GM15510 (cell line): ENCODE data around the gene AGPS.

Source experiments
- POLR2A ChIP-seq: IDR thresholded peaks from 3 replicates; pipeline ENCODE4 v1.6.1; 2011; ENCODE audit warnings: borderline replicate concordance; ENCODE audit not compliant: insufficient read length; ENCODE audit errors: extremely low read depth

The AGPS gene

DNA sequence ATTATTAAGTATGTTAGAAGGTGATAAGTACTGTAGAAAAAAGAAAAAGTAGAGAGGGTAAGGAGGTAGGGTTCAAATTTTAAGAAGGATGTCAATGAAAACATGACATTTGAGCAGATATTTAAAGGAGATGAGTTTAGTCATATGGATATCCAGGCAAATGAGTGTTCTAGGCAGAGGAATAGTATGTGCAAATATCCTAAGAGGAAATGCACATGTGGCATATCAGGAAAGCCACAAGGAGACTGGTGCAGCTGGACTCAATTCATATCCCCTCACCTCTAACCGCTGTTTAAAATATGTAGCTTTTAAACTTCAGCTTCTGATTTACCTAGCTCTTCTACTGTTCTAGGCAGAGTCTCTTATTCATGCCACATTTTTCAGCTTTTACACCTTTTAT, 9.5 kb downstream of the AGPS start:
- no peak for TF ChIP-seq POLR2A

DNA sequence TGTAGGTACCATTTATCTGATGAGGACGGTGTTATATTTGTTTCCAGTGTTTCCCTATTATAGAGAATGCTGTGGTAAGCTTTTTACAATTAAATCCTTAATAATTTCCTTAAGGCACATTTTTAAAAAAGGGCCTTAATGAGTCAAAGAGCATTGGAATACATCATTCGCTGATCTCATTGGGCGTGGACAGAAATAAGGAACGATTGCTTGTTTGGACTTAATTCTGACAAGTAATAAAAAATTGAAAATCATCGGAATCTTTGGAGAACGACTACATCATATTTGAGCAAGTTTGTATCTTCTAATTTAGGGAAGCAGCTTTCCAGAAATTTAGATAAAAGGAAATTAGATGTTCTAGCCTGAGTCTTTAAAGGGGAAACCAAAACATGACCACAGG, 11.3 kb downstream of the AGPS start:
- no peak for TF ChIP-seq POLR2A

DNA sequence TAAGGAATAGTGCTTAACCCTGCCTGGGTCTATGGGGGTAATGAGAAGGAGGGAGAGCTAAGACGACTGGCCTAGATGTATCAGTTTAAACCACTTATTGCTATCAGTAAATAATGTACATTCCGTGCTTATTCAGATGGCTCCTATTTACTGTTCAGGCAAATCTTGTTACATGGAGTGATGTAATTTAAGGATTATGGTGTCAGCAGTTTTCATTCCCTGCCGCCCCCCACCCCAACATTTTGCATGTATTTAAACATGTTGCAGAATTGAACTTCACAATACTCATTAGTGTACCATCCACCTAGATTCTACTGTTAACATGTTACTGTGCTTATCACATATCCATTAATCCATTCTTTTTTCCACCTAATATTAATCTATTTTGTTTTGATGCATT, 11.7 kb downstream of the AGPS start:
- TF ChIP-seq POLR2A: no peak

DNA sequence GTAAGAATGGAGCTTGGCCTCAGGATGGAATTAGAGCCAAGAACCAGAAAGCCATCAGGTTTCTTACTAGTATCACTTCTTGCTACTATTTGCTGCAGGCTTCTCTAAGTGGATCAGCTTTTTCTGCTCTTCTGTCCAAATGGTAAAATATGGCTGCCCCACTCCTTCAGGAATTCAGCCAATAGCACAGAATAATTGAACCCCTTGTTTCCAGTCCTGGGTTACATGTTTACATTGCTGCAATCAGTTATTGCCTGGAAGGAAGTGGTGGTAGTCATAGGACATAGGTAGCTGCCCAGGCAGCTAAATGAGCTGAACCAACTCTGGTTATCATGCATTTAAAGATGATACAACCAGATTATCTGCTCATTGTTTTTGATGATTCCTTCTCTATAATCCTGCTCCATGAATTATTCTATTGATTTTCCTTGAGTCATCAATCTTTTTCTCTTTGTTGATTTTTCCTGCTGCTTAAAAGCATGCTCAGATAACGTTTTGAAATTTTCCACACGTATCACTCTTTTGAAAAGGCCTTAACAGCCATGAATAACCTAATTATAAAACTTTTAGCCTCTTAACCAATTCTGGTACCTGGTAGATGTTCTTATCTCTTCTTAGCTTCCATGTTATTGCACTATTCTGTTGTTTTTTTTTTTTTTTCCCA, 12.6 kb downstream of the AGPS start:
- no peak for TF ChIP-seq POLR2A

DNA sequence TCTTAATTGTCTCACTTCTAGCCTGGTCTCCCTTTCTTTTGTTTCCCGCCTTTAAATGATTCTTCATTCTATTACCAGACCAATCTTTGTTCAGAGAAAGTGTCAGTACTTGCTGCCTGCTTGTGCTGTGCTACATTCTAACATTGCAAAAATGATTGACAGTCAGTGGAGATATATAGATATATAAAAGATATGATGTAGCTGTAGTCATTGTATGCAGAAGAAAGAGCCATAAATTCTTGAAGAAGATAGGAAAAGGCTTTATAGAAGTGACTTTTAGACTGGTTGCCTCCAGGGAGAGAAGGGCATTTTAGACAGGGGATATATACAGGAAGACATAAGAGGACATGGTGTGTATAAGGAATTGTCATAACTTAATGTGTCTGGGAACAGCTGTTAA, 13.6 kb downstream of the AGPS start:
- no peak for TF ChIP-seq POLR2A

DNA sequence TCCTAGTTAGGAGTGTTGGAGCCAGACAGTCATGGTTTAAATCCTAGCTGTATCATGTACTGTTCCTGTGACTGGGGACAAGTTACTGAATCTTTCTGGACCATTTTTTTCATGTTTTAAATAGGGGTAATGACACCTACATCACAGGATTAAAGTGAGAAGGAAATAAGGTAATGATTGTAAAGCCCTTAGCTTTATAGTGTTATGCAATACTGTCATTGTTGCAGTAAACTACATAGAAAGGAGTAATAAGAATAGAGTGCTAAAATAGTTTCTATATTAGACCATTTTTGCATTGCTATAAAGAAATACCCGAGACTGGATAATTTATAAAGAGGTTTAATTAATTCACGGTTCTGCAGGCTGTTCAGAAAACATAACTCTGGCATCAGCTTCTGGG, 14.5 kb downstream of the AGPS start:
- TF ChIP-seq POLR2A: no peak

DNA sequence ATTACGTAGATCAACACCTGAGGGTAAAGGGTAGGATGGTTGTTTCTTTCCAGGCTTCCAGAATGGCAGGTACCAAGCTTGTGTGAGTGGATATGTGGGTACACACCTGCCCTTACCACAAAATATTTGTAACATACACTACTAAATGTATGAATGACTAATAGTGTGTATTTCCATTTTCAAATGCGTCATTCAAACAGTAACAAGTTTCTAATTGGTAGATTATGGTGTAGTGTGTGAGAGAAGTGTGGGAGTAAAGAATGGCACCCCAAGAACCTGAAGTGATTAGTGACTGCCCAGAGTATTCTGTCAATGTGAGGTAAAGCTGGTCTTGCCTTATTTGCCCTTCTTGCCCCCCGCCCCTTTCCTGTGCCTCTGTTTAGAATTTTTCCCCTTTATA, 21.1 kb downstream of the AGPS start:
- no peak for TF ChIP-seq POLR2A

DNA sequence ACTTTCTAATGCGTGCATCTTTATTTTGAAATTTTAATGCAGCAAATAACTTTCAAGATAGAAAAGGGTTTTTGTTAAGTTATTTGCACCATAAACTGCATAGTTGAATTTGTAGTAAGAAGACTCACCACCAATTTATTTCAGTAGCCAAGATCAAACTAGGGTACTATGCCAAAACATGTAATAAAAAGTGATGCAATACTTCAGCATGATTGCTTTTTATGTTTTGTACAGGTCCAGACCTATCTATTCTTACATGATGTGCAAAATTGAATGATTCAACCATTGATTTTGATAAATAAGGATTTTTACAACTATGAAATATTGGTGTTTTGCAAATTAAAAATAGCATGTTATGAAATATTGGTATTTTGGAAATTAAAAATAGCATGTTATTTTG, 26.7 kb downstream of the AGPS start:
- TF ChIP-seq POLR2A: no peak

DNA sequence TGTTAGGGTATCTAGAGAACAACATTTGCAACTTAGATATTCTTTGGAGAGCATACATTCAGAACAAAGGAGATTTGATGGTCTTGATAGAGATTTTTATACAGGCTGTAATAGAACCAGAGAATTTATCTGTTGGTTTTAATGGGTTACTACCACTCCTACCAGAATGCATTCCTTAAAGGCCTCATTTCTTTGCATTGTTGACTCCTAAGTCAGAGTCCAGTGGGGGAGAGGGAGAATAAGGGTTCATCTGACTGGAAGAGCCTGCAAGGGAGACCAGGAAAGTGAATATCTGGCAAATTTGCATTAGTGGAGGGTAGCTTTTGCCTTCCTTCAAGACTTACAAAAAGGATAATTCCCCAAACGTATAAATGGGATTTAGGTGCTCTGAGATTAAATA, 29.7 kb downstream of the AGPS start:
- no peak for TF ChIP-seq POLR2A

DNA sequence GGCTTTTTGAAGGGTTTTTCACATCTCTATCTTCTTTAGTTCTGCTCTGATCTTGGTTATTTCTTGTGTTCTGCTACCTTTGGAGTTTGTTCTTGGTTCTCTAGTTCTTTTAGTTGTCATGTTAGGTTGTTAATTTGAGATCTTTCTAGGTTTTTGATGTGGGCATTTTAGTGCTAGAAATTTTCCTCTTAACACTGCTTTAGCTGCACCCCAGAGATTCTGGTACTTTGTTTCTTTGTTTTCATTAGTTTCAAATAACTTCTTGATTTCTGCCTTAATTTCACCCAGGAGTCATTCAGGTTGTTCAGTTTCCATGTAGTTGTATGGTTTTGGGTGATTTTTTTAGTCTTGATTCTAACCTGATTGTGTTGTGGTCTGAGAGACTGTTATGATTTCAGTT, 34.7 kb downstream of the AGPS start:
- no peak for TF ChIP-seq POLR2A

DNA sequence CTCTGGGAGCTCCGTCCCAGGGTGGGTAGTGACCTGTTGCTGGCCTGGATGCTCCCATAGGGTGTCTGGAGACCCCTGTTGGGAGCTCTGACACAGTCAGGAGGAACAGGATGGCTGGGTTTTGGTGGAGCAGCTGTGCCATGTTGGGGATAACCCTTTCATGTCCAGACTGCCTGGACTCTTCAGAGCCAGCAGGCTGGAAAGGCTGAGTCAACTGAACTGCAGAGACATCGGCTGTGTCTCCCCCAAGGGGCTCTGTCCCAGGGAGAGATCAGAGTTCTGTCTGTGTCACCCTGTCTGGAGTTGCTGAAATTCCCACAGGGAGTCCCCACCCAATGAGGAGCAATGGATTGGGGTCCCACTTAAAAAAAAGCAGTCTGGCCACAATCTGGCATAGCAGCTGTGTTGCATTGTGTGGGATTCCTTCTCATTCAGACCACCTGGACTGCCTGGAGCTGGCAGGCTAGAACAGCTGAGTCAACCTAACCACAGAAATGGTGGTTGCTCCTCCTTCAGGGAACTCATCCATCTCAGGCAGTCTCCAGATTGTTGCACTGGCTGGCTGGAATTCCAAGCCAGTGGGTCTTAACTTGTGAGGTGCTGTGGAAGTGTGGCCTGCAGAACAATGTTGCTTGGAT, 37.2 kb downstream of the AGPS start:
- TF ChIP-seq POLR2A: no peak

DNA sequence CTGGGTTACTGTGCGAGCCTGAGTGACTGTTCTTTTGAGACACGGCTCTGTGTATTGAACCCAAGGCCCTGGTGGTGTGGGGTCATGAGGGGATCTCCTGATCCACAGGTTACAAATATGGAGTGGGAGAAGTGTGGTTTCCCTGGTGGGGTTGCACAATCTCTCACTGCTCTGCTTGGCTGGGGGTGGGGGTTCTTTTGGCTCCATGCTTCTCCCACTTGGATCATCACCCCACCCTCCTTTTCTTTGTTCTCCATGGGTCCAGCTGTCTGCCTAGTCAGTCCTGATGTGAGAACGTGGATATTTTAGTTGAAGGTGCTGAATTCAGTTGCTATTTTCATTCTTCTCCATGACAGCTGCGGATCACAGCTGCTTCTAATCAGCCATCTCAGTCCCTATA, 37.8 kb downstream of the AGPS start:
- no peak for TF ChIP-seq POLR2A

DNA sequence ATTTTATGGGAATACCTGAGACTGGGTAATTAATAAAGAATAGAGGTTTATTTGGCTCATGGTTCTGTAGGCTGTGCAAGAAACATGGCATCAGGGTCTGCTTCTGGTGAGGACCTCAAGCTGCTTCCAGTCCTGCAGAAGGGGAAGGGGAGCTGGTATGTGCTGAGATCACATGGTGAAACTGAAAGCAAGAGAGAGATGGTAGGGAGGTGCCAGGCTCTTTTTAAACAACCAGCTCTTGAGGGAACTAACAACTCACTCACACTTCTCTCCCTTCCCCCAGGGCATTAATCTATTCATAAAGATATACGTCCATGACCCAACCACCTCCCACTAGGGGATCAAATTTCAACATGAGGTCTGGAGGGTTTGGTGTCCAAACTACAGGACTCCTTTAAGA, 40.1 kb downstream of the AGPS start:
- no peak for TF ChIP-seq POLR2A

DNA sequence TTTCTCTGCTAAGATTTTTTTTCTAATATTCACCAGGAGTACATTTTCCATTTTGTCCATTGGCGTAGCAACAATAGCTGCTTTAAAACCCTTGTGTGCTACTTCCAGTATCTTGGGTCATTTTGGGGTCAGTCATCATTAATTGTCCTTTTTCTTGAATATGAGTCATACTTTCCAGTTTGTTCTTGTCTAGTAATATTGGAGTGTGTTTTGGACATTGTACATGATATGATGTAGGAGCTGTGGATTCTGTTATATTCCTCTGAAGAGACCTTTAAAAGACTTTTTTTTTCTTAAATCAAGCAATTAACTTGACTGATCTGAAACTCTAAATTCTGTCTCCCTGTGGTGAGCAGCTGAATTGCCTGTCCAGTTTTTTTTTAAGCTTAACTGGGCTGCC, 40.8 kb downstream of the AGPS start:
- TF ChIP-seq POLR2A: no peak

DNA sequence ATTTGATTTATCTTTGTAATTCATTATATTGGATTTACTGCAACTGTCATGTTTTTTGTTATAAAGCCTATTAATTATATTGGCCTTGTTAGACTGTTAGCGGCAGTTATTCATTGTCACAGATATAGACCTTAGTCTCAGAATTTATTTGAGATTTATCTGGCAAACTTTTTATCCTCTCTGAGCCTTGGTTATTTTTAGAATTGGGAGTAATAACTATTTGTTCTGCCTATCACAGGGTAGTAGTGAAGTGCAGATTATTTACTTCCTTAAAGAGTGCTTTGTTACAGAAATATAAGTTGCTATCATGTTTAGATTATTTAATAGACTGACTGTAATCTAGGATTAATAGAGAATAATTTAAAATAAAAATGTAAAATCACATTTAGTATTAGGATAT, 41.9 kb downstream of the AGPS start:
- no peak for TF ChIP-seq POLR2A

DNA sequence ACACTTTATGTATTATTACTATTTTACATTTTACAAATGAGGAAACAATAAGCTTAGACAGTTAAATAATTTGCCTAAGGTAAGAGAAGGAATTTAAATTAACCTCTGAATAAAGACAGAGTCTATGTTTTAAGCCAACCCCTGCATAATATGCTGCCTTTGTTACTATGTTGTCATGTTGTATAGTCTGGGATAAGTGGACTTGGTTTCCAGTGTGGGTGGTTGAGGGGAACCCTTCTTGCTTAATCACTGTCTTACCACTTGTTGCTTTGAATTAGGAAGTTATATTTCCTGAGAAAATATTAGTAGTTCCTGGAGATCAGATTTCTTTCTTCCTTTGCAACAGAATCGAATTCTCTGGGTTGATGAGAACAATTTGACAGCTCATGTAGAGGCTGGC, 52.6 kb downstream of the AGPS start:
- TF ChIP-seq POLR2A: no peak
